ENCODE data around the gene MGAT4C. TPM values are rescaled to one million over a fixed set of nuclear protein-coding genes. Genes with fewer than 3 reads are reported as not detected.
"Not testable (repeated sequence)": the region's sequence is repeated elsewhere in the genome, so short reads cannot be mapped to it uniquely, and the experiment has no call there.

The MGAT4C gene
- not detected for total RNA-seq

DNA sequence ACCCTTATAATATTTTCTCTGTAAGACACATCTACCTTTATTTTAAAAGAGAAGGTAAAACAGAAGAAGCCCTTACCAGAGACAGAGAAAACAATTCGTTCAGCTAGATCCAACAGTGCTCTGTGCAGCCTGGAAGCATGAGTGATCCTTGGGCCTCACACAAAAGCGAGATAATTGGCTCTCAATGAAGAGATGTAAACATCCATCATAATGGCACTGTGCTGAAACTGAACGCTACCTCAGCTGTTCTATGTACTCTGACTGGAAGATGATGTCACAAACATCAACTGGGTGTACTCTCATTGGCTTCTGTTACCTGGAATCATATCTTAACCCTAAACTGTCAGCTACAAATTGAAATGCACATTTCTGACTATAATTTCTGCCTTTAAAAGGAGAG, at the start of gene MGAT4C:
Gene MGAT4C (minus strand): TSS at position 229 of the 400 bp plus-strand sequence.
- H3K27me3 Mint-ChIP-seq (ENCODE audit: low read depth) = no peaks in the 10 kb centered on the region
- no peak within 1 kb of the TSS for H3K27ac Mint-ChIP-seq
- H3K36me3 Mint-ChIP-seq (ENCODE audit: low read depth) = no peaks in the 10 kb centered on the region
- H3K4me1 Mint-ChIP-seq (ENCODE audit: low read depth) = no peaks in the 10 kb centered on the region
- intact Hi-C loops (cut with micrococcal nuclease) = no loop called here
- no peak for DNase-seq
- H3K4me3 Mint-ChIP-seq = no peak within 1 kb of the TSS
- no peaks in the 10 kb centered on the region for H3K9me3 Mint-ChIP-seq
- CTCF ChIA-PET = no interaction called here

DNA sequence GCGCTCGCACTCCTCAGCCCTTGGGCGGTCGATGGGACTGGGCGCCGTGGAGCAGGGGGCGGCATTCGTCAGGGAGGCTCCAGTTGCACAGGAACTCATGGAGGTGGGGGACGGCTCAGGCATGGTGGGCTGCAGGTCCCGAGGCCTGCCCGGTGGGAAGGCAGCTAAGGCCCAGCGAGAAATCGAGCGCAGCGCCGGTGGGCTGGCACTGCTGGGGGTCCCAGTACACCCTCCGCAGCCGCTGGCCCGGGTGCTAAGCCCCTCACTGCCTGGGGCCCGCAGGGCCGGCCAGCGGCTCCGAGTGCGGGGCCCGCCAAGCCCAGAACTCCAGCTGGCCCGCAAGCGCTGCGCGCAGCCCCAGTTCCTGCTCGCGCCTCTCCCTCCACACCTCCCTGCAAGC, 40.2 kb upstream of the MGAT4C start:
- DNase-seq; H3K9me3 Mint-ChIP-seq; H3K4me1 Mint-ChIP-seq (ENCODE audit: low read depth); intact Hi-C loops (cut with micrococcal nuclease); H3K27me3 Mint-ChIP-seq (ENCODE audit: low read depth); CTCF ChIA-PET; H3K36me3 Mint-ChIP-seq (ENCODE audit: low read depth); H3K27ac Mint-ChIP-seq; H3K4me3 Mint-ChIP-seq: not testable (repeated sequence)

DNA sequence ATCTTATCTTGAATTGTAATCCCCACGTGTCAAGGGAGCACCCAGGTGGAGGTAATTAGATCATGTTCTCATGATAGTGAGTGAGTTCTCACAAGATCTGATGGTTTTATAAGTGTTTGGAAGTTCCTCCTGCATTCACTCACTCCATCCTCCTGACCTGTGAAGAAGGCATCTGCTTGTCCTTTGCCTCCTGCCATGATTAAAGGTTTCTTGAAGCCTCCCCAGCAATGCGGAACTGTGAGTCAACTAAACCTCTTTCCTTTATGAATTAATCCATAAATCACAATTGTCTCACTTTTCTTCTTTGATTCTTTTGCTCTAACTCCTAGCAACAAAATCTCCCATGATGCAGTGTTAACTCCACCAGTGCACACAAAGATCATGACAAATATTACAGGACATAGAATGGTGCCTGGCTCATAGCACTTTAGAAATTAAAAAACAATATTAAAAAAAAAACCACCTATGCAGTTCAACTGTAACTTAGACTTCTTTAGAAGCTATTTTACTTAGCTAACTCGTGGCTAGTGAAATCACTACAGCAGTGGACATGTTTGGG, 37.6 kb upstream of the MGAT4C start:
- intact Hi-C loops (cut with micrococcal nuclease) = no loop called here
- Mint-ChIP-seq H3K4me3 (no peak overlapping the region), H3K27ac (no peak overlapping the region), H3K27me3 (ENCODE audit: low read depth) (no peaks in the 10 kb centered on the region), H3K4me1 (ENCODE audit: low read depth) (no peaks in the 10 kb centered on the region), H3K36me3 (ENCODE audit: low read depth) (no peaks in the 10 kb centered on the region), H3K9me3 (peaks cover 3% of the 10 kb centered on the region)
- DNase-seq = no peak
- CTCF ChIA-PET = no interaction called here

DNA sequence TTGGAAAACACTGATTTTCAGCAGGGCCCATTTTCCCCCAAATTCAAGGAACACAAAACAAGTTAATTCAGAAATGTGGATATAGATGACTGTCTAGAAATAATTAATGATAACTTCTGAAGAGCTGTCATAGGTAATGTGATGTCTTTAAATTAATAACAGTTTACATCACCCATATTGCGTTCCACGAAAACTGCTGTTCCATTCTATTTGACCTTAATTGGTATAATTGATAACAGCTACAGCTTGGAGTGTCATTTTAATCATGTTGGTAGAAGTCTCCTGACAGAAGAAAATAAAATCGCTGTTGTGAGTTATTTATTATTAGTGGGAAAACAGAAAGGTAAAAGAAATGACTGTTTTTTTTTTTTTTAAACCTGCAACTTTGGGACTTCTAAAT, 36.3 kb upstream of the MGAT4C start:
- Mint-ChIP-seq H3K36me3 (ENCODE audit: low read depth) (no peaks in the 10 kb centered on the region), H3K27me3 (ENCODE audit: low read depth) (no peaks in the 10 kb centered on the region), H3K9me3 (peaks cover 3% of the 10 kb centered on the region), H3K27ac (no peak overlapping the region), H3K4me3 (no peak overlapping the region), H3K4me1 (ENCODE audit: low read depth) (no peaks in the 10 kb centered on the region)
- CTCF ChIA-PET = no interaction called here
- intact Hi-C loops (cut with micrococcal nuclease) = no loop called here
- DNase-seq = no peak

DNA sequence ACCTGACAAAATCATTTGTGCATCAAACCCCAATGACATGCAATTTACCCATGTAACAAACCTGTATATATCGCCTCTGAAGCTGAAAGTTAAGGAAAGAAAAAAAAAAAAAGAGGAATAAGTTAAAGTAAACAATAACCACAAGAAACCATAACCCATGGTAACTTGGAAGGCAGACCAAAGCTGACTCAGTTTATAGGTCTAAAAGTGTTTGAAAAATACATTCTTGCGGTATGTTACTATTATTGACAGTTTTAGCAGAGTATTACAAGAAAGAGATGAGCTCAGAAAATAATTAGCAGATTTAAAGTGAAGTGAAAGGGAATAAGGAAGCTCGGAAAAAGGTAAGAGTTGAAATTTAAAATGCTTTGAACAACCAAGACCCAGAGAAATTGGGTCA, 34.4 kb upstream of the MGAT4C start:
- no peaks in the 10 kb centered on the region for H3K36me3 Mint-ChIP-seq (ENCODE audit: low read depth)

DNA sequence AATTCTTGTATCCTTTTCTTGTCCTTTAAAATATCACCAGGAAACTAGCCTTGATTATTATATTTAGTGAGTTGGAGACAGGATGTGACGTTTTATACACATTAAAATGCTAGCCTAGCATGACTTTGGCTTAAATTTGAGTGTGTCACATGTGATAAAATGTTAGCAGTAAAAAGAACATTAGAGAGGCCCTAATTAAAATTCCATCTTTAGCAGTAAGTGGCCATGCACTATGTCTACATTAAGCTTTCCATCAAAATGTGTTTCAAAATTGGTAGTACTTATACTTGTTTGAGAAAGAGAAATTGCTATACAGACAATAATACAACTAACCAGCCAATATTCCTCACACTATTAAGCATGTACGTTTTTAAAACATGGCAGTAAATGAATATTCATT, 29.9 kb upstream of the MGAT4C start:
- H3K36me3 Mint-ChIP-seq (ENCODE audit: low read depth) = no peaks in the 10 kb centered on the region
- DNase-seq = no peak
- no peaks in the 10 kb centered on the region for H3K4me1 Mint-ChIP-seq (ENCODE audit: low read depth)
- H3K27me3 Mint-ChIP-seq (ENCODE audit: low read depth) = no peaks in the 10 kb centered on the region
- no peak overlapping the region for H3K27ac Mint-ChIP-seq
- intact Hi-C loops (cut with micrococcal nuclease) = no loop called here
- H3K4me3 Mint-ChIP-seq = no peak overlapping the region
- CTCF ChIA-PET = no interaction called here
- H3K9me3 Mint-ChIP-seq = peaks cover 3% of the 10 kb centered on the region

More for the DNA sequence above, 34.4 kb upstream of the MGAT4C start:
- DNase-seq = no peak
- Mint-ChIP-seq H3K27me3 (ENCODE audit: low read depth) (no peaks in the 10 kb centered on the region), H3K9me3 (peaks cover 3% of the 10 kb centered on the region), H3K27ac (no peak overlapping the region), H3K4me3 (no peak overlapping the region), H3K4me1 (ENCODE audit: low read depth) (no peaks in the 10 kb centered on the region)
- CTCF ChIA-PET = no interaction called here
- intact Hi-C loops (cut with micrococcal nuclease) = no loop called here

DNA sequence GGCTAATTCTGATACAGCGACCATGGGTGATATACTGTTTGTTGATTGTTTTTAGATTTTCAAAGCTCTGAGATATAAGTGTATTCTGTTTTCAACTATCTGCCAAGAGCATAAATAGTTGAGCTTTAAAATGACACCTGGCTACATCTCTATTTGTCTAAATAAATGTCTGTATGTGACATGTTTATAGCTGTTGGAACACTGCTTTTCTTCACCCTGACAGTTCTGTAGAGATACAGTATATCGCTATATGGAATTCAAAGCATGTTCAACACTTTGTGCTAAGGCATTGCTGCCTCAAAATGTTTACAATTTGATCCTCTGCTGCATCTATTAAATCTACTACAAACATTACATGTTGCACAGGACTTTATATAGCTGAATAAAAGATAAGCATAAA, 27.4 kb upstream of the MGAT4C start:
- no peak overlapping the region for H3K4me3 Mint-ChIP-seq
- CTCF ChIA-PET = no interaction called here
- no peaks in the 10 kb centered on the region for H3K9me3 Mint-ChIP-seq
- H3K27ac Mint-ChIP-seq = no peak overlapping the region
- DNase-seq = no peak
- intact Hi-C loops (cut with micrococcal nuclease) = no loop called here
- H3K36me3 Mint-ChIP-seq (ENCODE audit: low read depth) = no peaks in the 10 kb centered on the region
- no peaks in the 10 kb centered on the region for H3K4me1 Mint-ChIP-seq (ENCODE audit: low read depth)
- H3K27me3 Mint-ChIP-seq (ENCODE audit: low read depth) = no peaks in the 10 kb centered on the region

DNA sequence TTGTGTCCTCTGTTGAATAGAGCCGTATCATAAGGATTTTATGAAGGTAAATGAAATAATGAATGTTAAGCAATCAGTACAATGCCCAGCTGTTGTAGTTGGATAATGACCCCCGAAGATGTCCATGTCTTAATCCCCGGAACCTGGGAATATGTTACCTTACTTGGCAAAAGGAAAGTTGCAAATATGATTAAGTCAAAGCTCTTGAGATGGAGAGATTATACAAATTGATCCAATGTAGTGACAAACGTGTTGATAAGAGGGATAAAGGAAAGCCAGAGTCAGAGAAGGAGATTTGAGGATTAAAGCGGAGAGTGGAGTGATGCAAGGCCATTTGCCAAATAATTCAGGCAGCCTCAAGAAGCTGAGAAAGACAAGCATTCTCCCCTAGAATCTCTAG, 19.2 kb upstream of the MGAT4C start:
- H3K4me1 Mint-ChIP-seq (ENCODE audit: low read depth) = no peaks in the 10 kb centered on the region
- CTCF ChIA-PET = no interaction called here
- H3K36me3 Mint-ChIP-seq (ENCODE audit: low read depth) = no peaks in the 10 kb centered on the region
- no peak for DNase-seq
- H3K4me3 Mint-ChIP-seq = no peak overlapping the region
- intact Hi-C loops (cut with micrococcal nuclease) = no loop called here
- no peaks in the 10 kb centered on the region for H3K27me3 Mint-ChIP-seq (ENCODE audit: low read depth)
- peaks cover 10% of the 10 kb centered on the region for H3K9me3 Mint-ChIP-seq
- no peak overlapping the region for H3K27ac Mint-ChIP-seq

DNA sequence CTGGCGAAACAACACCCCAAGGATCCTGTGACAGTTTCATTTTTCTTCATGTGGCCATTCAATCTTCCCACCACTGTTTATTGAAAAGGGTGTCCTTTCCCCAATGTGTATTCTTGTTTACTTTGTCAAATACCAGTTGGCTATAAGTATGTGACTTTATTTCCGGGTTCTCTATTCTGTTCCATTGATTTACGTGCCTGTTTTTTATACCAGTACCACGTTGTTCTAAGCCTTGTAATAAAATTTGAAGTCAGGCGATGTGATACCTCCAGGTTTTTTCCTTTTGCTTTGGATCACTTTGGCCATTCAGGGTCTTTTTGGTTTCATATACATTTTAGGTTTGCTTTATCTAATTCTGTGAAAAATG, 9.1 kb upstream of the MGAT4C start:
- no peak for DNase-seq
- Mint-ChIP-seq H3K4me3 (no peak overlapping the region), H3K27ac (no peak overlapping the region), H3K36me3 (ENCODE audit: low read depth) (no peaks in the 10 kb centered on the region), H3K9me3 (no peaks in the 10 kb centered on the region), H3K4me1 (ENCODE audit: low read depth) (no peaks in the 10 kb centered on the region), H3K27me3 (ENCODE audit: low read depth) (peaks cover 2% of the 10 kb centered on the region)
- CTCF ChIA-PET = no interaction called here
- intact Hi-C loops (cut with micrococcal nuclease) = no loop called here

DNA sequence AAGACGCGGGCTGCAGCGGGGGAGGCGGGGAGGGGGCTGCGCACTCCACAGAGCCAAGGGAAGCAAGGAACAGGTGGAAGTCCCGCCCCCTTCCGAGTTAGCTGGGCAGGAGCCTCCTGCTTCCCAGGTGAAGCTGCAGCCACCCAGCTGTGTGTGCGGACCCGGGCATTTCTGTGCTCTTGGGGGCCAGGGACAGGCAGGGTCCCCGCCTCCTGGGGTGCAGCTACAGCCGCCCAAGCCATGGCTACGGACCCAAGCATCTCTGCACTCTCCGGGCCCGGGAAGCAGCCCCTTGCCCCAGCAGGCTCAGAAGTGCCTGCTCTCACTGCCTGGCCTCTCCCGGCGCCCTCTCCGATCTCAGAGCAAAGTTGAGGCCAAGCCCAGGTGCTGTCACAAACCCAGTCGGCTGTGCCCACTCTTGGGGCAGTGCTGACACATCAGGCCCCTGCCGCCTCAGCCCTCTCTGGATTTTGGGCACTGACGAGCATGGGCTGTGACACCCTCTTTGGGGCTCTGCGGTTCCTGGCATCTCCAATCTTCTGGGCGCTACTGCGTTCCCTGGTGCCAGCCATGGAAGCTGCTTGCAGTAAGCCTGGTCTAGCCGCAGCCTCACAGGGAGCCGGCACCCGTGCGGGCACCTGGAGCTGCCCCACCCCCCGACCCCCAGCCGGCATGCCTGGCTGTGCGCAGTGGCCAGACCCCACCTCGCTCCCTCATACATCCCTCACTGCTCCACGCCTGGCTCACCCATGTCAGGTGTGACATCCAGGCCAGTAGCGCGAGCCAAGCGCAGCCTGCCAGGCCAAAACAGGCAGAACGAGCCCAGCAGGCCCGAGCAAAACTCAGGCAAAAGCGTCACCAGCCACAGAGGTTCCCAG, 8.5 kb upstream of the MGAT4C start:
- H3K36me3 Mint-ChIP-seq (ENCODE audit: low read depth) = no peaks in the 10 kb centered on the region
- H3K27me3 Mint-ChIP-seq (ENCODE audit: low read depth) = peaks cover 2% of the 10 kb centered on the region
- no peaks in the 10 kb centered on the region for H3K9me3 Mint-ChIP-seq
- CTCF ChIA-PET = no interaction called here
- H3K27ac Mint-ChIP-seq = no peak overlapping the region
- no peak for DNase-seq
- no peaks in the 10 kb centered on the region for H3K4me1 Mint-ChIP-seq (ENCODE audit: low read depth)
- intact Hi-C loops (cut with micrococcal nuclease) = no loop called here
- H3K4me3 Mint-ChIP-seq = no peak overlapping the region

DNA sequence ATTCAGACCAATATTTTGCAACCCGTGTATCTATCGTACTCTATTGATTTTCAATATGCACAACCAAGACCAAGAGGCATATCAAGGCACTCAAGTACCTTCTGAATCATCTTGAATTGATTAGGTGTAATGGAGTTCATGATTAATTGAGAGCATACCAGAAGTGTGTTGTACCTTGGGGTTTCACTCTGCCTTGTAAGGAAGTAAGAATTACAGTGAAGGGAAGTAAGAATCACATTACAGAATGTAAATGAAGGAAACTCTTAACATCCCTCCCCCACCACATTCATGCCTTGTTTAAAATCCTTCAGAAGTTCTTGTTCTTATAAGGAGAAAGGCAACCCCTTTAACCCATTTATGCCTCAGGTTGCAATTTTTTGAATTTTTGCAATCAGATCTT, 5.4 kb upstream of the MGAT4C start:
- H3K27me3 Mint-ChIP-seq (ENCODE audit: low read depth) = peaks cover 2% of the 10 kb centered on the region
- H3K27ac Mint-ChIP-seq = no peak overlapping the region
- H3K4me3 Mint-ChIP-seq = no peak overlapping the region
- H3K4me1 Mint-ChIP-seq (ENCODE audit: low read depth) = no peaks in the 10 kb centered on the region
- no peak for DNase-seq
- intact Hi-C loops (cut with micrococcal nuclease) = no loop called here
- CTCF ChIA-PET = no interaction called here
- no peaks in the 10 kb centered on the region for H3K9me3 Mint-ChIP-seq
- H3K36me3 Mint-ChIP-seq (ENCODE audit: low read depth) = no peaks in the 10 kb centered on the region

DNA sequence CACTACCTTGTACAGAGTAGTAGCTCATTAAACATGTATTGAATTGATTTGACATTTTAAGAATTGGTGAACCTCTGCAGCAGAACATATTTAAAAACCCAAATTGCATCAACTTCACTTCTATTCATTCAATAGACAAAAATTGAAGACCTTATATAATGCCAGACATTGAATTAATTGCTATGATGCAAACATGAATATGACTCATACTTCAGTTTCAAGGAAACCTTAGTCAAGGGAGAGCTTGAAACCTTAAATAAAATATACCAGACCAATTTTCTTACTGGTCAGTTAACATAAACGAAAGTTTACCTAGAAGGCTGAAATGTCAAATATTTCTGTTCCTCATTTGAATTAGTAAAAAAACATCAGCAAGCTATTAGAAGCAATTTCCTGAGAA, 5.0 kb upstream of the MGAT4C start:
- H3K9me3 Mint-ChIP-seq = no peaks in the 10 kb centered on the region
- intact Hi-C loops (cut with micrococcal nuclease) = no loop called here
- H3K4me3 Mint-ChIP-seq = no peak overlapping the region
- no peak overlapping the region for H3K27ac Mint-ChIP-seq
- H3K4me1 Mint-ChIP-seq (ENCODE audit: low read depth) = no peaks in the 10 kb centered on the region
- peaks cover 2% of the 10 kb centered on the region for H3K27me3 Mint-ChIP-seq (ENCODE audit: low read depth)
- CTCF ChIA-PET = no interaction called here
- no peak for DNase-seq
- no peaks in the 10 kb centered on the region for H3K36me3 Mint-ChIP-seq (ENCODE audit: low read depth)

DNA sequence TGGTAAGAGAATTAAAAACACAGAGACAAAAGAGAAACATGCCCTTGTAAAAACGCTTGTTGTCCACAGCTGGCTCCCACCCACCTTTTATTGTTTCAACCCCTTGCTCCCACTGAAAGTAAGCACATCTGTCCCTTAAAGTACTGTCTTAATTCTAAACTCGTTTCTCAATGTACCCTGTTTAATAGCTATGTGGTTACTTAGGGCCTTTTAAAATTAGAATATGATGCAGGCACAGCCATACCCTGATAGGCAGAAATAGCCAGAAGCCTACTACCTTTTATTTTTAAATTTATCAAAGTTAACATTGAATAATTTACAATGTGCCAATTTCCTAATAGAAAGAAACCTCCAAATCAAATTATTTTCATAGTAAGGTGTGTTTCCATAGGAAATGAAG, 4.0 kb upstream of the MGAT4C start:
- intact Hi-C loops (cut with micrococcal nuclease) = no loop called here
- Mint-ChIP-seq H3K9me3 (no peaks in the 10 kb centered on the region), H3K4me3 (no peak overlapping the region), H3K4me1 (ENCODE audit: low read depth) (no peaks in the 10 kb centered on the region), H3K27me3 (ENCODE audit: low read depth) (no peaks in the 10 kb centered on the region), H3K36me3 (ENCODE audit: low read depth) (no peaks in the 10 kb centered on the region), H3K27ac (no peak overlapping the region)
- no peak for DNase-seq
- CTCF ChIA-PET = interaction anchor here (0.6 kb wide), 2 partner anchors 11 to 361 kb away, joined by 3 to 7 read pairs; no protein-coding TSS in a partner anchor

Data from activated naive CD4-positive, alpha-beta T cell treated with anti-CD3 and anti-CD28 coated beads for 36 hours (primary cell).